Measurements from ENCODE around the gene RIMS4. TPM values are rescaled to one million over a fixed set of nuclear protein-coding genes. Genes with fewer than 3 reads are reported as not detected.

Gene RIMS4
- total and polyA plus RNA-seq, 9 of the 15 experiments (the other 6 are each of a cell fraction or from before 2014, with no cell fraction given): 0.04 TPM; not detected in 8

GRCh38 chr20:44735816-44736169 is 74.6 kb downstream of the RIMS4 start (continued):
- no peak for TF ChIP-seq NFIX (CRISPR knock-in tag; IDR thresholded peaks at IDR 0.05; ENCODE audit: low read depth)
- TF ChIP-seq ZBTB5 (IDR thresholded peaks at IDR 0.05): no peak
- TF ChIP-seq ARID1B (IDR thresholded peaks at IDR 0.05): no peak
- TF ChIP-seq HBP1 (CRISPR knock-in tag; IDR thresholded peaks at IDR 0.05): no peak
- no peak for TF ChIP-seq VEZF1 (CRISPR knock-in tag; IDR thresholded peaks at IDR 0.05)
- 0 out of 2 replicates have a peak, but pooled peaks have one; percentile 17 for TF ChIP-seq ILK (tag; IDR thresholded peaks at IDR 0.05; ENCODE audit: borderline replicate concordance, low read depth)
- no peak for TF ChIP-seq ZNF280A (IDR thresholded peaks at IDR 0.05; ENCODE audit: low read depth, partially characterized antibody)
- TF ChIP-seq CCNT2 (IDR thresholded peaks at IDR 0.05; ENCODE audit: borderline replicate concordance, extremely low read depth, insufficient read length, low read depth, low read length): no peak
- no peak for TF ChIP-seq RNF2 (IDR thresholded peaks at IDR 0.05)
- TF ChIP-seq NCOR1 (IDR thresholded peaks at IDR 0.05): no peak
- 0 out of 4 replicates have a peak, but pooled peaks of 1 of the 2 experiments have one; percentile 32 for TF ChIP-seq TEAD1 (CRISPR knock-in tag; IDR thresholded peaks at IDR 0.05)
- no peak for TF ChIP-seq MCM3 (IDR thresholded peaks at IDR 0.05)
- TF ChIP-seq EHMT2 (IDR thresholded peaks at IDR 0.05): no peak
- TF ChIP-seq TEAD2 (tag; IDR thresholded peaks at IDR 0.05): no peak
- TF ChIP-seq ZNF57 (CRISPR knock-in tag; IDR thresholded peaks at IDR 0.05): no peak
- TF ChIP-seq BACH1 (tag; IDR thresholded peaks at IDR 0.05): peak; percentile 55; the same call in 1 of the 2 replicates
- no peak for TF ChIP-seq ZNF197 (CRISPR knock-in tag; IDR thresholded peaks at IDR 0.05; ENCODE audit: low read depth)
- TF ChIP-seq BCOR (IDR thresholded peaks at IDR 0.05): no peak
- TF ChIP-seq SIN3B (IDR thresholded peaks at IDR 0.05; ENCODE audit: low read depth): no peak
- TF ChIP-seq STAT5B (CRISPR knock-in tag; IDR thresholded peaks at IDR 0.05): 0 out of 2 replicates have a peak, but pooled peaks have one; percentile 14
- 0 out of 2 replicates have a peak, but pooled peaks have one; percentile 52 for TF ChIP-seq PYGO2 (tag; IDR thresholded peaks at IDR 0.05)
- 0 out of 2 replicates have a peak, but pooled peaks have one; percentile 20 for TF ChIP-seq FOXJ2 (tag; IDR thresholded peaks at IDR 0.05)
- no peak for TF ChIP-seq FOSL1 (tag; conservative IDR thresholded peaks at IDR 0.05)
- peak; percentile 75 for TF ChIP-seq PTRF (tag; IDR thresholded peaks at IDR 0.05)
- TF ChIP-seq ASH1L (IDR thresholded peaks at IDR 0.05; ENCODE audit: borderline replicate concordance, low read depth, partially characterized antibody): no peak
